Smooth muscle cell (in vitro differentiated cells): ENCODE results near the gene FLCN. TPM values are rescaled to one million over a fixed set of nuclear protein-coding genes. Genes with fewer than 3 reads are reported as not detected.

Experiments
- DNase-seq: peaks from one replicate; lab custom pipeline; 2025; ENCODE audit not compliant: unreplicated experiment; lab: John Stamatoyannopoulos, UW
- H2AFZ ChIP-seq: fragments of 200-600 bp; sonication (generic); 2 replicates; pipeline ENCODE4 v1.6.0; 2016; ENCODE audit warnings: antibody characterized with exemption, low read depth, mild to moderate bottlenecking
- H3F3A ChIP-seq: fragments of 200-600 bp; sonication (generic); 2 replicates; pipeline ENCODE4 v1.6.0; 2017; ENCODE audit warnings: antibody characterized with exemption, low read depth
- H3K27ac ChIP-seq: fragments of 200-600 bp; sonication (generic); 2 replicates; pipeline ENCODE4 v1.5.1; 2016; ENCODE audit warnings: low read depth, mild to moderate bottlenecking
- H3K27me3 ChIP-seq: fragments of 200-600 bp; sonication (generic); 2 replicates; pipeline ENCODE4 v1.6.1; 2016; ENCODE audit warnings: low read depth, mild to moderate bottlenecking
- H3K36me3 ChIP-seq: fragments of 200-600 bp; sonication (generic); 2 replicates; pipeline ENCODE4 v1.5.1; 2016; ENCODE audit warnings: low read depth
- H3K4me1 ChIP-seq: fragments of 200-600 bp; sonication (generic); 2 replicates; pipeline ENCODE4 v1.5.1; 2016; ENCODE audit warnings: low read depth
- H3K4me2 ChIP-seq: fragments of 200-600 bp; sonication (generic); 2 replicates; pipeline ENCODE4 v1.6.0; 2016; ENCODE audit warnings: mild to moderate bottlenecking
- H3K4me3 ChIP-seq: fragments of 200-600 bp; sonication (generic); 2 replicates; pipeline ENCODE4 v1.5.1; 2016; ENCODE audit warnings: mild to moderate bottlenecking
- H3K79me2 ChIP-seq: fragments of 200-600 bp; sonication (generic); 2 replicates; pipeline ENCODE4 v1.6.0; 2016; ENCODE audit warnings: low read depth, mild to moderate bottlenecking
- H3K9ac ChIP-seq: fragments of 200-600 bp; sonication (generic); 2 replicates; pipeline ENCODE4 v1.6.0; 2016; ENCODE audit warnings: low read depth
- H3K9me3 ChIP-seq: fragments of 200-600 bp; sonication (generic); replicated peaks from 2 replicates; pipeline ENCODE4 v1.5.1; 2016; ENCODE audit warnings: low read depth
- H4K20me1 ChIP-seq: fragments of 200-600 bp; sonication (generic); 2 replicates; pipeline ENCODE4 v1.6.0; 2016; ENCODE audit warnings: low read depth
- CTCF ChIP-seq: fragments of 200-600 bp; sonication (generic); IDR thresholded peaks from 2 replicates; pipeline ENCODE4 v1.5.1; 2017; ENCODE audit warnings: borderline replicate concordance, mild to moderate bottlenecking, antibody characterized with exemption; ENCODE audit not compliant: insufficient read depth, poor library complexity, severe bottlenecking
- WGBS: methylation state at CpG from one replicate; pipeline ENCODE4 v1.1.7; 2016; ENCODE audit warnings: low lambda C conversion rate; 5-methylcytosine and 5-hydroxymethylcytosine counted together
- polyA plus RNA-seq: library from polyadenylated mRNA; unstranded; fragments of >200 nt; fragmentation: Nextera tagmentation; extraction: Ambion mirVana; gene quantifications from 2 replicates; pipeline ENCODE4 v1.2.1, GENCODE V29; 2016
- total RNA-seq: library from RNA; depleted of rRNA; stranded (reverse); fragments of >200 nt; gene quantifications from 2 replicates; pipeline ENCODE4 v1.2.3, GENCODE V29; 2014

Gene FLCN
- total and polyA plus RNA-seq, 2 experiments from 2014 or later = 7.6 to 15.1 TPM

GRCh38 chr17:17224137-17224536 is 12.8 kb downstream of the FLCN start:
- no peak for DNase-seq
- 90% methylated on average over 8 of the region's 8 CpGs for WGBS
- TF ChIP-seq CTCF = no peak

GRCh38 chr17:17223736-17224135 is 13.2 kb downstream of the FLCN start:
- Histone ChIP-seq H3K79me2 (no peaks in the 10 kb centered on the region), H3K9ac (no peak overlapping the region), H3K4me1 (no peaks in the 10 kb centered on the region), H3K4me3 (no peak overlapping the region), H2AFZ (no peak overlapping the region), H3K9me3 (no peaks in the 10 kb centered on the region), H3F3A (no peaks in the 10 kb centered on the region), H3K36me3 (peaks cover 18% of the 10 kb centered on the region), H4K20me1 (peaks cover 6% of the 10 kb centered on the region), H3K27ac (no peak overlapping the region), H3K4me2 (no peak overlapping the region), H3K27me3 (no peaks in the 10 kb centered on the region)
- WGBS = over 99% methylated on average over 16 of the region's 16 CpGs
- TF ChIP-seq CTCF = no peak
- DNase-seq = no peak

More at GRCh38 chr17:17224137-17224536, 12.8 kb downstream of the FLCN start:
- peaks cover 17% of the 10 kb centered on the region for H3K36me3 ChIP-seq
- H3K4me1 ChIP-seq = no peaks in the 10 kb centered on the region
- H3K4me3 ChIP-seq = no peak overlapping the region
- H3F3A ChIP-seq = no peaks in the 10 kb centered on the region
- H3K79me2 ChIP-seq = no peaks in the 10 kb centered on the region
- no peaks in the 10 kb centered on the region for H3K9me3 ChIP-seq
- no peaks in the 10 kb centered on the region for H3K27me3 ChIP-seq
- H4K20me1 ChIP-seq = peaks cover 6% of the 10 kb centered on the region
- H3K9ac ChIP-seq = no peak overlapping the region
- H3K27ac ChIP-seq = no peak overlapping the region
- no peak overlapping the region for H2AFZ ChIP-seq
- no peak overlapping the region for H3K4me2 ChIP-seq

GRCh38 chr17:17221329-17221728 is 15.6 kb downstream of the FLCN start:
- H3K9me3 ChIP-seq = no peaks in the 10 kb centered on the region
- WGBS = 97% methylated on average over 22 of the region's 22 CpGs

More at GRCh38 chr17:17221329-17221728, 15.6 kb downstream of the FLCN start:
- no peaks in the 10 kb centered on the region for H3F3A ChIP-seq
- H3K9ac ChIP-seq = no peak overlapping the region
- no peak overlapping the region for H2AFZ ChIP-seq
- no peak for DNase-seq
- H3K4me3 ChIP-seq = no peak overlapping the region
- no peak overlapping the region for H3K27ac ChIP-seq
- peaks cover 6% of the 10 kb centered on the region for H4K20me1 ChIP-seq
- TF ChIP-seq CTCF = no peak
- H3K27me3 ChIP-seq = no peaks in the 10 kb centered on the region
- peaks cover 17% of the 10 kb centered on the region for H3K36me3 ChIP-seq
- no peaks in the 10 kb centered on the region for H3K79me2 ChIP-seq
- no peak overlapping the region for H3K4me2 ChIP-seq
- H3K4me1 ChIP-seq = no peaks in the 10 kb centered on the region
